Panc1 (cell line): ENCODE measurements around the gene MGST2. TPM values are rescaled to one million over a fixed set of nuclear protein-coding genes. Genes with fewer than 3 reads are reported as not detected.

Experiments
- ATAC-seq: fragments of 200-7000 bp; cut with Tn5 transposase; 2 replicates; pipeline ENCODE4 v1.9.1; 2020; ENCODE audit warnings: mild to moderate bottlenecking, moderate library complexity
- BruUV-seq: library from RNA; stranded (reverse); fragments of 400-500 nt; replicated peaks from 2 replicates; lab custom pipeline; 2021; lab: Mats Ljungman, UMichigan
- CTCF ChIA-PET: fragments of 300-600 bp; sonication (Branson Sonifier 250); formaldehyde crosslinking; loops from one replicate; lab custom pipeline; 2022; ENCODE audit warnings: antibody characterized with exemption; lab: Charles Lee
- POLR2A ChIA-PET: fragments of 300-600 bp; sonication (Branson Sonifier 250); formaldehyde crosslinking; loops from one replicate; lab custom pipeline; 2022; ENCODE audit warnings: antibody characterized with exemption; lab: Charles Lee
- DNase-seq: peaks from one replicate; pipeline ENCODE4 v3.0.0-alpha.2; 2010; ENCODE audit warnings: low read depth, low spot score
- H3K27ac ChIP-seq: 2 replicates; pipeline ENCODE4 v1.5.1; 2011; ENCODE audit warnings: mild to moderate bottlenecking, low read length, inconsistent platforms
- H3K27me3 ChIP-seq: fragments of 200-500 bp; sonication (Bioruptor generic); 2 replicates; pipeline ENCODE4 v1.6.0; 2014; ENCODE audit warnings: low read length, inconsistent platforms; ENCODE audit not compliant: control insufficient read depth, insufficient read depth
- H3K36me3 ChIP-seq: fragments of 200-500 bp; sonication (Bioruptor generic); 2 replicates; pipeline ENCODE4 v1.5.1; 2014; ENCODE audit warnings: inconsistent platforms, mild to moderate bottlenecking, low read length, moderate library complexity; ENCODE audit not compliant: control insufficient read depth, insufficient read depth
- H3K4me1 ChIP-seq: 2 replicates; pipeline ENCODE4 v1.5.1; 2011; ENCODE audit warnings: inconsistent platforms, mild to moderate bottlenecking, low read length, moderate library complexity; ENCODE audit not compliant: control insufficient read depth, insufficient read depth
- H3K4me3 ChIP-seq, 2 experiments: 2 replicates each; pipeline ENCODE4 v1.5.1; 2011 to 2012; ENCODE audit warnings: low read depth in 2 of 2, low read length in 2 of 2, mild to moderate bottlenecking in 2 of 2, inconsistent platforms in 1 of 2, moderate library complexity in 1 of 2
- H3K9me3 ChIP-seq: fragments of 200-500 bp; sonication (Bioruptor generic); 2 replicates; pipeline ENCODE4 v1.5.1; 2014; ENCODE audit warnings: low read depth, mild to moderate bottlenecking, inconsistent platforms, low read length, moderate library complexity; ENCODE audit not compliant: control insufficient read depth, insufficient read depth
- POLR2AphosphoS5 ChIP-seq: IDR thresholded peaks from 2 replicates; pipeline ENCODE4 v1.6.1; 2012; ENCODE audit warnings: mild to moderate bottlenecking, low read depth, low read length, moderate library complexity
- SIN3A ChIP-seq: IDR thresholded peaks from 2 replicates; pipeline ENCODE4 v1.6.1; 2012; ENCODE audit warnings: low read depth, mild to moderate bottlenecking, low read length, moderate library complexity, borderline replicate concordance; ENCODE audit not compliant: insufficient read depth
- TCF7L2 ChIP-seq: IDR thresholded peaks from 2 replicates; pipeline ENCODE4 v1.6.1; 2011; ENCODE audit warnings: mild to moderate bottlenecking, low read depth, low read length, inconsistent platforms
- in situ Hi-C: cut with HindIII; loops from 2 replicates; pipeline ENCODE4 v1.10.0; 2016; ENCODE audit warnings: low sequenced_read_pairs, low pct_unique_long_range_greater_than_20kb
- intact Hi-C: fragments of 100-400 bp; cut with micrococcal nuclease; formaldehyde crosslinking; loops from one replicate; pipeline ENCODE4 v1.10.0; 2022; ENCODE audit not compliant: unreplicated experiment
- total RNA-seq: library from RNA; stranded (reverse); gene quantifications from one replicate; pipeline ENCODE4 v1.2.1, GENCODE V29; 2021; ENCODE audit not compliant: unreplicated experiment
- TF ChIP-seq, protein P1 (sequence below), 2 experiments: IDR thresholded peaks; 2 replicates each; pipeline ENCODE4 v1.6.1; 2011 to 2012; ENCODE audit warnings: low read depth in 2 of 2, control low read depth in 1 of 2, low read length in 1 of 2, mild to moderate bottlenecking in 1 of 2, moderate library complexity in 1 of 2; ENCODE audit not compliant: insufficient read depth in 1 of 2
- TF ChIP-seq, protein P2 (sequence below): fragments of 450-650 bp; IDR thresholded peaks from 2 replicates; pipeline ENCODE4 v1.5.1; 2017; ENCODE audit warnings: mild to moderate bottlenecking

The MGST2 gene
- total RNA-seq, 1 experiment from 2014 or later = 17.4 TPM

DNA sequence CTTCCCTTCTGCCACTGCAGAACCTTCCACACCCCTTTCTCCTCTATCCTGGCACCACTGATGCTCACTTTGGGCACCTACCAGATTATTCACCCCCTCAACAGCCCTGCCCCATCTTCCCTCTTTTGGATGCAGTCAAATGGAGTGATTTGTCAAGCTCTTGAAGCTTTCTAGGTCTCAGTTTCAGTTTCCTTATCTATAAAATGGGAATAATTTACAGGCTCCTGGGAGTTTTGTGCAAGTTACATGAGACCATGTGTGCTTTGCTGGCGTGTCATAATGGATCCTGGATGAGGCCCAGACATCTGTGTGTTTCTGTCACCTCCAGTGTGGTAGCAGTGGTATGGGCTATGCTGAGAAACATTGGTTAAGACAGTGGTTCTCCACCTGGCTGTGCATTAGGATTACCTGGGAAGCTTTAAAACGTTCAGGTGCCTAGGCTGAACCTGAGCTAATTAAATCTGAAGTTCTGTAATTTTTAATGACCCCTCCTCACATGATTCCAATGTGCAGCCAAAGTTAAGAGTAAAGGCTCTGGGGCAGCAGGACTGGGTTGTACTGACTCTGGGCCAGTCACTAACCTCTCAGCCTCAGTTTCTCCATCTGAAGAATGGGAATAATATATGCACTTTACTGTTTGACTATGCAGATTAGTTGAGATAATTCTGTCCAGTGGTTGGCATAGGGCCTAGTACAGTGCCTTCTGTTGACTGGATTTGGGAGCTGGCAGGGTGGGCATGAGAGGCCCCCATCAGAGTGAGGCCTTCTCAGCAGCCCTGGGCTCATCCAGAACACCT, 6.8 kb upstream of the MGST2 start:
- intact Hi-C loops (no loop called here), in situ Hi-C loops (no loop called here)
- DNase-seq (no peak), ATAC-seq (no peak)
- H3K9me3 ChIP-seq = no peaks in the 10 kb centered on the region
- ChIA-PET CTCF (no interaction called here), POLR2A (no interaction called here)
- TF ChIP-seq, protein P1, sequence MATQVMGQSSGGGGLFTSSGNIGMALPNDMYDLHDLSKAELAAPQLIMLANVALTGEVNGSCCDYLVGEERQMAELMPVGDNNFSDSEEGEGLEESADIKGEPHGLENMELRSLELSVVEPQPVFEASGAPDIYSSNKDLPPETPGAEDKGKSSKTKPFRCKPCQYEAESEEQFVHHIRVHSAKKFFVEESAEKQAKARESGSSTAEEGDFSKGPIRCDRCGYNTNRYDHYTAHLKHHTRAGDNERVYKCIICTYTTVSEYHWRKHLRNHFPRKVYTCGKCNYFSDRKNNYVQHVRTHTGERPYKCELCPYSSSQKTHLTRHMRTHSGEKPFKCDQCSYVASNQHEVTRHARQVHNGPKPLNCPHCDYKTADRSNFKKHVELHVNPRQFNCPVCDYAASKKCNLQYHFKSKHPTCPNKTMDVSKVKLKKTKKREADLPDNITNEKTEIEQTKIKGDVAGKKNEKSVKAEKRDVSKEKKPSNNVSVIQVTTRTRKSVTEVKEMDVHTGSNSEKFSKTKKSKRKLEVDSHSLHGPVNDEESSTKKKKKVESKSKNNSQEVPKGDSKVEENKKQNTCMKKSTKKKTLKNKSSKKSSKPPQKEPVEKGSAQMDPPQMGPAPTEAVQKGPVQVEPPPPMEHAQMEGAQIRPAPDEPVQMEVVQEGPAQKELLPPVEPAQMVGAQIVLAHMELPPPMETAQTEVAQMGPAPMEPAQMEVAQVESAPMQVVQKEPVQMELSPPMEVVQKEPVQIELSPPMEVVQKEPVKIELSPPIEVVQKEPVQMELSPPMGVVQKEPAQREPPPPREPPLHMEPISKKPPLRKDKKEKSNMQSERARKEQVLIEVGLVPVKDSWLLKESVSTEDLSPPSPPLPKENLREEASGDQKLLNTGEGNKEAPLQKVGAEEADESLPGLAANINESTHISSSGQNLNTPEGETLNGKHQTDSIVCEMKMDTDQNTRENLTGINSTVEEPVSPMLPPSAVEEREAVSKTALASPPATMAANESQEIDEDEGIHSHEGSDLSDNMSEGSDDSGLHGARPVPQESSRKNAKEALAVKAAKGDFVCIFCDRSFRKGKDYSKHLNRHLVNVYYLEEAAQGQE (IDR thresholded peaks at IDR 0.05; ENCODE audit: insufficient read depth in 1 of 2, low read depth in 2 of 2, low read length in 1 of 2) = no peak
- TF ChIP-seq, protein P2, sequence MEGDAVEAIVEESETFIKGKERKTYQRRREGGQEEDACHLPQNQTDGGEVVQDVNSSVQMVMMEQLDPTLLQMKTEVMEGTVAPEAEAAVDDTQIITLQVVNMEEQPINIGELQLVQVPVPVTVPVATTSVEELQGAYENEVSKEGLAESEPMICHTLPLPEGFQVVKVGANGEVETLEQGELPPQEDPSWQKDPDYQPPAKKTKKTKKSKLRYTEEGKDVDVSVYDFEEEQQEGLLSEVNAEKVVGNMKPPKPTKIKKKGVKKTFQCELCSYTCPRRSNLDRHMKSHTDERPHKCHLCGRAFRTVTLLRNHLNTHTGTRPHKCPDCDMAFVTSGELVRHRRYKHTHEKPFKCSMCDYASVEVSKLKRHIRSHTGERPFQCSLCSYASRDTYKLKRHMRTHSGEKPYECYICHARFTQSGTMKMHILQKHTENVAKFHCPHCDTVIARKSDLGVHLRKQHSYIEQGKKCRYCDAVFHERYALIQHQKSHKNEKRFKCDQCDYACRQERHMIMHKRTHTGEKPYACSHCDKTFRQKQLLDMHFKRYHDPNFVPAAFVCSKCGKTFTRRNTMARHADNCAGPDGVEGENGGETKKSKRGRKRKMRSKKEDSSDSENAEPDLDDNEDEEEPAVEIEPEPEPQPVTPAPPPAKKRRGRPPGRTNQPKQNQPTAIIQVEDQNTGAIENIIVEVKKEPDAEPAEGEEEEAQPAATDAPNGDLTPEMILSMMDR = no peak
- TF ChIP-seq TCF7L2 (no peak), POLR2AphosphoS5 (no peak), SIN3A (no peak)
- no peak overlapping the region for H3K27ac ChIP-seq
- H3K27me3 ChIP-seq = no peaks in the 10 kb centered on the region
- no TSS peak for BruUV-seq
- no peak overlapping the region for H3K4me3 ChIP-seq
- H3K36me3 ChIP-seq = no peaks in the 10 kb centered on the region
- no peaks in the 10 kb centered on the region for H3K4me1 ChIP-seq

DNA sequence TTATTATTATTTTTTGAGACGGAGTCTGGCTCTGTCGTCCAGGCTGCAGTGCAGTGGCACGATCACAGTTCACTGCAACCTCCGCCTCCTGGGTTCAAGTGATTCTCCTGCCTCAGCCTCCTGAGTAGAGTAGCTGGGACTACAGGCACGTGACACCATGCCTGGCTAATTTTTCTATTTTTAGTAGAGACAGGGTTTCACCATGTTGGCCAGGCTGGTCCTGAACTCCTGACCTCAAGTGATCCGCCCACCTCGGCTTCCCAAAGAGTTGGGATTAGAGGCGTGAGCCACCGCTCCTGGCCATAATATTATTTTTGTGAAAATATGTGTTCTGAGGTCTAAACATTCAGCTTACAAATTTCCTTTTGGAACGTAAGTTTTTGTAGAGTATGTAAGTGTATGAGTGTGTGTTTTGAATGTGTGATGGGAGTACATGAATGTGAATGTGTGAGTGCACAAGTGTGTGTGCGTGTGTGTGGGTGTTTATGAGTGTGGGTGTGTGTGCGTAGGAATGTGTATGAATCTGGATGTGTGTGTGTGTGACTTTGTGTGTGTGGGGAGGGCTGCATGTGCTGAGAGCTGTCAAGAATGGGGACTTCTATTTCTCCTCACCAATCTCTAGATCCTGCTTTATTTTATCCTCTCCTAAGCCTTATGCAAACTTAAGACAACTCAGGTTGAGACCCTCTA, 5.7 kb upstream of the MGST2 start:
- CTCF ChIA-PET = no interaction called here
- TF ChIP-seq, protein P2 = no peak

More for the DNA sequence above, 5.7 kb upstream of the MGST2 start:
- ATAC-seq (no peak), DNase-seq (no peak)
- no TSS peak for BruUV-seq
- POLR2A ChIA-PET = no interaction called here
- Histone ChIP-seq H3K4me3 (no peak overlapping the region), H3K36me3 (no peaks in the 10 kb centered on the region), H3K27me3 (no peaks in the 10 kb centered on the region), H3K9me3 (no peaks in the 10 kb centered on the region), H3K4me1 (no peaks in the 10 kb centered on the region), H3K27ac (no peak overlapping the region)
- in situ Hi-C loops (no loop called here), intact Hi-C loops (no loop called here)
